Stomach smooth muscle (tissue), 2 donors: ENCODE measurements around the gene GPC5.

Experiments used
- H3K27ac ChIP-seq: one replicate; pipeline ENCODE4 v1.7.0; 2013; ENCODE audit warnings: mild to moderate bottlenecking, low read length, inconsistent platforms
- H3K27me3 ChIP-seq, 2 donors: one replicate each; pipeline ENCODE4 v1.7.0; 2013; ENCODE audit warnings: low read length in 2 of 2; ENCODE audit not compliant: insufficient read depth in 2 of 2, control insufficient read depth in 1 of 2
- H3K36me3 ChIP-seq, 2 donors: one replicate each; pipeline ENCODE4 v1.7.0; 2013; ENCODE audit warnings: low read length in 2 of 2; ENCODE audit not compliant: control insufficient read depth in 2 of 2, insufficient read depth in 2 of 2
- H3K4me1 ChIP-seq: one replicate; pipeline ENCODE4 v1.7.0; 2013; ENCODE audit warnings: low read length; ENCODE audit not compliant: control insufficient read depth, insufficient read depth
- H3K4me3 ChIP-seq, 2 donors: one replicate each; pipeline ENCODE4 v1.7.0; 2013; ENCODE audit warnings: low read length in 2 of 2
- H3K9ac ChIP-seq, 2 donors: one replicate each; pipeline ENCODE4 v1.7.0; 2013; ENCODE audit warnings: low read length in 2 of 2, mild to moderate bottlenecking in 1 of 2
- H3K9me3 ChIP-seq, 2 donors: one replicate each; pipeline ENCODE4 v1.7.0; 2013; ENCODE audit warnings: low read length in 2 of 2; ENCODE audit not compliant: control insufficient read depth in 2 of 2
- donor health status: healthy.
- donor health status: Pancreatic carcinoma.

The GPC5 gene

DNA sequence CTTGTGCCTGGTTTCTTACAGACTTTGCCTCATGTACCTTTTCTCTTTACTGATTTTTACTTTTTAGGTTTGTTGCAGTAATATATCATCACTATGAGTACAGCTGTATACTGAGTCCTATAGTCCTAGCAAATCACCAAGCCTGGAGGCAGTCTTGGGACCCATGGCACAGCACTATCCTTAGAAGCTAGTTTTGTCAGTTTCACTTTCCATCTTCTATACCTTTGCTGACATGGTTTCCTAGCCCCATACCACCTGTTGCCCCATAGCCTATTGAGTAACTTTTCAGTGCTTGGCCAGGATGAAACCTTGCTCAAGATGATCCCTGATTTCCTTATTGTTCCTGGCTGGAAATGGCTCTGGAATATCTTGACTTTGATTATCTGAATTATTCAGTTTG lies 826.4 kb downstream of the GPC5 start:
- Histone ChIP-seq H3K27ac (no peak overlapping the region), H3K9ac (no peak overlapping the region), H3K4me1 (no peaks in the 10 kb centered on the region), H3K36me3 (no peaks in the 10 kb centered on the region), H3K9me3 (no peaks in the 10 kb centered on the region), H3K4me3 (peak overlapping the region in 1 of 2 donors; percentile 2), H3K27me3 (no peaks in the 10 kb centered on the region)

DNA sequence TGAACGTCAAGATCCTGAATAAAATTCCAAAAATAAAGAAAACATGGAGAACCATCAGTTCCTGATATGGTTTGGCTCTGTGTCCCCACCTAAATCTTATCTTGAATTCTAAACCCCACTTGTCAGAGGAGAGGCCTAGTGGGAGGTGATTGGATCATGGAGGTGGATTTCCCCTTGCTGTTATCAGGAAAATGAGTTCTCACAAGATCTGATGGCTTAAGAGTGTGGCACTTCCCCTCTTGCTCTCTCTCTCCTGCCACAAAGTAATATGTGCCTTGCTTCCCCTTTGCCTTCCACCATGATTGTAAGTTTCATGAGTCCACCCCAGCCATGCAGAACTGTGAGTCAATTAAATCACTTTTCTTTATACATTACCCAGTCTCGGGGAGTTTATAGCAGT lies 827.4 kb downstream of the GPC5 start:
- Histone ChIP-seq H3K36me3 (no peaks in the 10 kb centered on the region), H3K4me1 (no peaks in the 10 kb centered on the region), H3K9ac (no peak overlapping the region), H3K9me3 (no peaks in the 10 kb centered on the region), H3K27me3 (no peaks in the 10 kb centered on the region), H3K4me3 (no peak overlapping the region), H3K27ac (no peak overlapping the region)

DNA sequence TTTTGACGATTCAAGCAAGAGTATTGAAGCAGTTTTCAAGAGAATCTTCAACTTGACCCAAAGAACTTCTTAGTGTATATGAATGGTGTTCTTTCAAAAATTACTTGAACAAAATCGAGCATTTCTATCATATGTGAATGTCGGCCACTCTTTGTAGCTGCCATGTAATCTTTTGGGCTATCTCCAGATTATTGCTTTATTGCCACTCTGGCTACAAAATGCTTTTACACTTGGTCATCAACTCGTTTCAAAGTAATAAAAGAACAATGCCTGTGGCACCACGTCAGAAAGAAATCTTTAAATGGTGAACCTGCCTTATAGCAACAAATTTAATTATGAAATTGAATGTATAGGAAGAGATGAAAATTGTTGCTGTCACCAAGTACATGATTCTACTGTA lies 834.5 kb downstream of the GPC5 start:
- H3K4me1 ChIP-seq: no peaks in the 10 kb centered on the region
- no peak overlapping the region for H3K4me3 ChIP-seq
- no peaks in the 10 kb centered on the region for H3K9me3 ChIP-seq
- no peak overlapping the region for H3K9ac ChIP-seq
- no peak overlapping the region for H3K27ac ChIP-seq
- no peaks in the 10 kb centered on the region for H3K36me3 ChIP-seq
- H3K27me3 ChIP-seq: no peaks in the 10 kb centered on the region

DNA sequence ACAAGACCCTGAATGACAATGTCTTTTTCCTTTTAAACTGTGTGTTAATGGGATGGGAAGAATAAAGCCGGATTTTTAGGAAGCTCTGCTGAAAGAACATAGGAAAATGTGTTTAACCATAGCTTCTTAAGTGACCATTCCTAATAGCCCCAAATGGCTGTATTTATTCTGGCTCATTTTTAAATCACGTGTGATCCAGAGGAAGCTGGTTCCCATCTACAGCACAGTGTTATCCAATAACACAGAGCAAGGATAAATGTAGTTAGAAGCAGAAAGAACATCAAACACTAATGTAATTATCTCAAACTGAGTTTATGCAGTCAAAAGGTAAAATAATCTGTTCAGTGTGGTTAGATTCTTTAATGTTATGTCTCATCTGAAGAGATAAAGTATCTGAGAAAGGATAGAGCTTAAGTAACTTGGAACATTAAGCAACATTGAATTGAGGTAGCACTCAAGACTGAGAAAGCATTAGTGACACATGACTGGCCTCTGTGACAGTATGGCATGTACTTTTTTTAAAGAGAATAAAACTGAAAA lies 853.3 kb downstream of the GPC5 start:
- no peaks in the 10 kb centered on the region for H3K4me1 ChIP-seq
- H3K4me3 ChIP-seq: no peak overlapping the region
- no peak overlapping the region for H3K9ac ChIP-seq
- no peak overlapping the region for H3K27ac ChIP-seq
- no peaks in the 10 kb centered on the region for H3K36me3 ChIP-seq
- no peaks in the 10 kb centered on the region for H3K9me3 ChIP-seq
- H3K27me3 ChIP-seq: no peaks in the 10 kb centered on the region

DNA sequence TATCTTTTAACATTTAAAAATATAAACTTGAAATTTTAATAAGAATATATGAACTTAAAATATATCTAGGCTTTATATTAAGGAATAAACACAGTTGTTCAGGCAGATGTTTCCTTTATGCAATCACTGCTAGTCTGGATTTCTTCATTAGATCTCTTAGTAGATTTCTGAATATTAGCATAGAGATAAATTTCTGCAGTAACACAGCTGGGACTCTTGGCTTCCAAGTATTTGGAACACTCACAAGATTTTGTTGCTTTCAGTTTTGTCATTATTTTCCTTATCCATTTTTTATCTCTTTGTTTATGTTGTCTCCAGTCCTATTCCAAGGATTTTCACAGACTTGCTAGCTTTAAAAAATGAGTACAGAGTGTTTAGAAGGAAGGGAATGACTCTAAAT lies 857.1 kb downstream of the GPC5 start:
- H3K9me3 ChIP-seq: no peaks in the 10 kb centered on the region
- H3K27ac ChIP-seq: no peak overlapping the region
- no peaks in the 10 kb centered on the region for H3K4me1 ChIP-seq
- no peaks in the 10 kb centered on the region for H3K27me3 ChIP-seq
- H3K36me3 ChIP-seq: no peaks in the 10 kb centered on the region
- H3K9ac ChIP-seq: no peak overlapping the region
- H3K4me3 ChIP-seq: no peak overlapping the region

DNA sequence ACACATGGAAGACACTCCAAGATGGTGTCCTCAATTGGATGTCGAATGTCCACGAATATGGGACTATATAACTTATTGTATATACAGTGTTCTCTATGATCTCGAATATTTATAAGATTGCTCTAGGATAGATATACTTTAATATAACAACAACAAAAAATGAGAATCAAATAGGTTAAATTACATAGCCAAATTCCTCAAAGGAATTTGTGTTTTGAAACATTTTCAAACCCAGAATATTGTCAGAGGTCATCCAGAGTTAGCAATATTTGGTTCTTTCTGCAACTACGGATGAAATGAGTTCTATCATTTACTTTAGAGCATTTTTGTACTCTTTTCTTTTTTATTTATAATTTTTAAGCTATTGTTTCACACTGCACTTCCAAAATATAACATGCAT lies 857.8 kb downstream of the GPC5 start:
- Histone ChIP-seq H3K27me3 (no peaks in the 10 kb centered on the region), H3K4me1 (no peaks in the 10 kb centered on the region), H3K9ac (no peak overlapping the region), H3K4me3 (no peak overlapping the region), H3K9me3 (no peaks in the 10 kb centered on the region), H3K27ac (no peak overlapping the region), H3K36me3 (no peaks in the 10 kb centered on the region)

DNA sequence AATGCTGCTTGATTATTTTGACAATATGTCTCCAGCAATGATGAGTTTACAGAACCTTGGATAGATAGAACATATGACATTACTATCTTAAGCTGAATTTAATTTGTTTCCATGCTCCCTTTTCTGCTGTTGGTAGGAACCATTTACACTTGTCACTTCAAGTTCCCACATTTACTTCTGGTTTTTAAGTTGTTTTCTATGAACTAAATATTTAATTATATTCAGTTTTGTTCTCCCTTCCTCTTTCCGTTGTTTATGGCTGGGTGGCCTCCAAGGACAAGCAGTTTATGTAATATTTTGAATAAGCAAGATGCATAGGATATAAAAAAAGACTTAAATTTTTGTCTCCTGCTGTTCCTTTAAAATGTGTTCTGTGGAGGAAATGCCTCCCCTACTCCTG lies 860.6 kb downstream of the GPC5 start:
- H3K9me3 ChIP-seq: no peaks in the 10 kb centered on the region
- H3K27me3 ChIP-seq: no peaks in the 10 kb centered on the region

DNA sequence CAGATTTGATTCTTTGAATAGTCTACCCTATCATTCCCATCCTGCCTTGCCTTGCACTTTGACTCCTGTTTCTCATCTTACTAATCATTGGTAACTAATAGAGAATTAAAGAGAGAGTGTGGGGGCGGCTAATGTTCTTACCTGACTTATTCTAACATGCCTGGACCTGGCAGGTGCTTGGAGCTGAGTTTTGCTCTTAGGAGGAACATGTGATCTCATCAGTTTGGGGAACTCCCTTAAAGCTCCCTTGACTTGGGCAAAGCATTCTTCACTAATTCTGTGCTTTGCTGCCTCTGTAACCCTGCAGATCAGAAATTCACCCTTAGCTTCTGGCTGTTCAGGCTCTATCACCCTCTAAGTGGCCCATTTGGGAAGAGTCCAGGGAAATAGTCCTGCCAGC lies 861.1 kb downstream of the GPC5 start:
- Histone ChIP-seq H3K9ac (no peak overlapping the region), H3K36me3 (no peaks in the 10 kb centered on the region), H3K4me3 (no peak overlapping the region), H3K27me3 (no peaks in the 10 kb centered on the region), H3K27ac (no peak overlapping the region), H3K4me1 (no peaks in the 10 kb centered on the region), H3K9me3 (no peaks in the 10 kb centered on the region)

More for the DNA sequence above, 860.6 kb downstream of the GPC5 start:
- no peaks in the 10 kb centered on the region for H3K36me3 ChIP-seq
- no peaks in the 10 kb centered on the region for H3K4me1 ChIP-seq
- H3K27ac ChIP-seq: no peak overlapping the region
- H3K4me3 ChIP-seq: no peak overlapping the region
- no peak overlapping the region for H3K9ac ChIP-seq

DNA sequence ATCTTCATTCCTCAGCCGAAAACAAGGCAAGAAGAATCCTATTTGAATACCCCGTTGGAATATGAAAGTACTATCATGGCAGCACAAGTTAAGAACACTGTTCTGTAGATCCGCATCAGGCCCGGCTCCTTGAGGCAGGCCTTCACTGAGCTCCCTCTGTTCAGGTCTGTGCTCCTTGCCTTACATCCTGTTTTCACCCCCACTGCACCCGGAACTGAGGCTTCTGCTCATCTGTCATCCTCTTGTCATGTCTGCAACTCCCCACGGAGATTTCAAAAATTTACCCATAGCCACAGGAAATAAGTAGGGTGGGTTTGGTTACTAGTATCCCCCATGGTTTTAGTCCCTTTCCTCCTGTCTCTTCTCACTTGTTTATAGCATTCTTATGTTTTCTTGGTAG lies 861.9 kb downstream of the GPC5 start:
- Histone ChIP-seq H3K9ac (no peak overlapping the region), H3K4me3 (no peak overlapping the region), H3K9me3 (no peaks in the 10 kb centered on the region), H3K36me3 (no peaks in the 10 kb centered on the region), H3K27ac (no peak overlapping the region), H3K4me1 (no peaks in the 10 kb centered on the region), H3K27me3 (no peaks in the 10 kb centered on the region)

DNA sequence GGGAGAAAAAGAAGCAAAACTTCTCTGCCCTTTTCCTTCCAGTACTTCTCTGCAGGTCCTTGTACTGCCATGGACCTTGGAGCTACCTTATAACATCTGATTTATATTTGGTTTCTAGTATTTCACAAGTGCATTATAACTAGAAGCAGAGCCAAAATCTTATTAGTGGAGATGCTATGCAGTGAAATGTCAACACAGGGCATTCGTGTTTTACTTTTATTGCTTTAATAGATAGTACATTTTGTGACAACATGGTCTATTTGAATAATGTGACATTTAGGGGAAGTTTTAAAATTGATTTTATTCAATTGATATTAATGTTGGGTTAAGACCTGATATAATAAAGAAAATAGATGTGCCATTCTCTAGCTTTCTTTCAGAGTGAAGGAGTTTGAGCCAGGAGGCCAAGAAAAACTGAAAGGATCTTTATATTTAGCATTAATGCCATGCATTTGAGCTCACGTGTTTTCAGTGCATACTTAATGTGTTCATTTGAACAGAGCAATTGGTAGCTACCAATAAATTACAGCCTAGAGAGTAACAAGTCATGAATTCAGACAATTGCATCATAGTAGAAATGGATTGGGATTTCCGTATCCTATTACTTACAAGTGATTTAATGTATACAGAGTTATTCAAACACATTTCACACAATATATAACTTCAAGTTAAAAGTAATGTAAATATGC lies 863.8 kb downstream of the GPC5 start:
- H3K27me3 ChIP-seq: no peaks in the 10 kb centered on the region
- H3K4me3 ChIP-seq: no peak overlapping the region
- no peak overlapping the region for H3K9ac ChIP-seq
- no peaks in the 10 kb centered on the region for H3K36me3 ChIP-seq
- no peaks in the 10 kb centered on the region for H3K4me1 ChIP-seq
- H3K9me3 ChIP-seq: no peaks in the 10 kb centered on the region
- no peak overlapping the region for H3K27ac ChIP-seq

DNA sequence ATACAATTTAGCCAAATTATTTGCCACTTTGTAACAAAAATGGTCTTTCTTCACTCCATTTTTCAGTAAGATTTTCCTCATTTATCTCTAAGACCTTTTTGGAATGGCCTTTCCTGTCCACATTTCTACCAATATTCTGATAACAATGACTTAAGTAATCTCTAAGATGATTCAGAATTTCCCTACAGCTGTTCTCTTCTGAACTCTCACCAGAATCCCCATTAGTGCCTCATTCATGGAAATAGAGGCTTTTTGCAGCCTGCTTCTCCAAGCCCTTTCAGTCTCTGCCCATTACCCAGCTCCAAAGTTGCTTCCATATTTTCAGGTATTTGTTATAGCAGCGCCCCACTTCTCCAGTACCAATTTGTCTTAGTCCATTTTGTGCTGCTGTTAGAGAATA lies 867.0 kb downstream of the GPC5 start:
- Histone ChIP-seq H3K36me3 (no peaks in the 10 kb centered on the region), H3K4me1 (no peaks in the 10 kb centered on the region), H3K27ac (no peak overlapping the region), H3K4me3 (no peak overlapping the region), H3K9ac (no peak overlapping the region), H3K9me3 (no peaks in the 10 kb centered on the region), H3K27me3 (no peaks in the 10 kb centered on the region)
